ENCODE results near the gene DDTL. TPM values are rescaled to one million over a fixed set of nuclear protein-coding genes. Genes with fewer than 3 reads are reported as not detected.

DDTL gene
- total RNA-seq, 1 donor from 2014 or later, result not detected

DNA sequence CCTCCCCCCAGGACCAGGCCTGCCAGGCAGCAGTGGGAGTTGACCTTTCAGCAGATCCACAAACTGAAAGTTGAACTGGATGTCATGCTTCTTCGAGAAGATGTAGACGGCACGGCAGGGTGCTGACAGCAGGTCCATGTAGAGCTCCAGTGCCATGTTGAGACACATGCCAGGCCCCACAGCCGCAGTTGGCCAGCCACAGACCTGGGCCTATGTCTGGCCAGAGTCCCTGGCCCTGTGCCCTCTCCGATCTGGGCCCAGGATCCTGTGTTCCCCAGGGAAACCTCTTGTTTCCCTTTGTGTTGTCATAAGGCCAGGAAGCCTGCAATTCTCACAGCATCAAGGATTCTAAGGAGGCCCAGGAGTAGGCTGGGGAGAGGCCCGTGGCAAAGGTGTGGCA is 38.5 kb downstream of the DDTL start, which contains the start of gene GSTT4:
TSS of gene GSTT4 (minus strand) at position 253 of the 400 bp plus-strand sequence. CDS start at position 156, 97 bp downstream.
- TF ChIP-seq, protein P1, sequence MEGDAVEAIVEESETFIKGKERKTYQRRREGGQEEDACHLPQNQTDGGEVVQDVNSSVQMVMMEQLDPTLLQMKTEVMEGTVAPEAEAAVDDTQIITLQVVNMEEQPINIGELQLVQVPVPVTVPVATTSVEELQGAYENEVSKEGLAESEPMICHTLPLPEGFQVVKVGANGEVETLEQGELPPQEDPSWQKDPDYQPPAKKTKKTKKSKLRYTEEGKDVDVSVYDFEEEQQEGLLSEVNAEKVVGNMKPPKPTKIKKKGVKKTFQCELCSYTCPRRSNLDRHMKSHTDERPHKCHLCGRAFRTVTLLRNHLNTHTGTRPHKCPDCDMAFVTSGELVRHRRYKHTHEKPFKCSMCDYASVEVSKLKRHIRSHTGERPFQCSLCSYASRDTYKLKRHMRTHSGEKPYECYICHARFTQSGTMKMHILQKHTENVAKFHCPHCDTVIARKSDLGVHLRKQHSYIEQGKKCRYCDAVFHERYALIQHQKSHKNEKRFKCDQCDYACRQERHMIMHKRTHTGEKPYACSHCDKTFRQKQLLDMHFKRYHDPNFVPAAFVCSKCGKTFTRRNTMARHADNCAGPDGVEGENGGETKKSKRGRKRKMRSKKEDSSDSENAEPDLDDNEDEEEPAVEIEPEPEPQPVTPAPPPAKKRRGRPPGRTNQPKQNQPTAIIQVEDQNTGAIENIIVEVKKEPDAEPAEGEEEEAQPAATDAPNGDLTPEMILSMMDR (IDR thresholded peaks at IDR 0.05; ENCODE audit: unreplicated experiment), result no peak
- Mint-ChIP-seq H3K4me1 (ENCODE audit: low read depth) (peaks cover 15% of the 10 kb centered on the region), H3K27ac (peak within 1 kb of the TSS; percentile 65), H3K4me3 (ENCODE audit: low read depth) (no peak within 1 kb of the TSS), H3K9me3 (ENCODE audit: low read depth) (peaks cover 4% of the 10 kb centered on the region), H3K27me3 (peaks cover 3% of the 10 kb centered on the region), H3K36me3 (ENCODE audit: insufficient read depth) (no peaks in the 10 kb centered on the region)
- no peak for DNase-seq (ENCODE audit: low spot score, unreplicated experiment)

DNA sequence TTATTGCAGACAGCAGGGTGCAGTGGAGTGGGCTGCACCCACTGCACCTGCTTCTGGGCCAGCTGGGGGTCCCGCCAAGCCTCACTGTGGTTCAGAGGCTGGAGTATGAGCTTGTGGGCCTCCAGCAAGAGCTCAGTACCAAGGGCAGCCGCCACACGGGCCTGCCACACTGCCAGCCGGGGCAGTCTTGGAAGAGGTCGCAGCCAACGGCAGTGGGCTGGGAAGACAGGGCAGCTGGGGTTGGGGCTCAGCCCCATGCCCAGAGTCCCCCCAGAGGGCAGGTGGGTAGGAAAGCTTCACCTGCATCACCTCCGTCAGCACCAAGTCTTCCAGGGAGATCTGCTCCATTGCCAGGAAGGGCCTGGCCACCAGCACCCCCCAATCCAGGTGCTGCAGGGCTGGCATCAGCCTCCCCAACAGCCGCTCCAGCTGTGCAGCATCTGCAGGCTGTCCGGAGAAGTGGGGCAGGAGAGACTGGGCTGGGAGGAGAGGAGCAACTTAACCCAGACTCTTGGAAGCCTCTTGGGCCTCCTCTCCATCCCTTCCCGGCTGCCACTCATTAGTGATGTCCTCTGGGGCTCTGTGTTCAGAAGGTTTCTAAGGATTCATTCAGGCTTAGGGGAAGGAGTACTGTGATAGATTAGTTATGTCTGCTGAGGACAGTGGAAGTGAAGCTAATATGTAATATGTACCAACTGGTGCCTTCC is 39.7 kb downstream of the DDTL start:
- Mint-ChIP-seq H3K36me3 (ENCODE audit: insufficient read depth) (no peaks in the 10 kb centered on the region), H3K9me3 (ENCODE audit: low read depth) (peaks cover 4% of the 10 kb centered on the region), H3K27ac (no peak overlapping the region), H3K4me1 (ENCODE audit: low read depth) (peaks cover 18% of the 10 kb centered on the region), H3K27me3 (peaks cover 3% of the 10 kb centered on the region), H3K4me3 (ENCODE audit: low read depth) (no peak overlapping the region)
- DNase-seq (ENCODE audit: low spot score, unreplicated experiment), result no peak
- TF ChIP-seq, protein P1 (IDR thresholded peaks at IDR 0.05; ENCODE audit: unreplicated experiment), result no peak

DNA sequence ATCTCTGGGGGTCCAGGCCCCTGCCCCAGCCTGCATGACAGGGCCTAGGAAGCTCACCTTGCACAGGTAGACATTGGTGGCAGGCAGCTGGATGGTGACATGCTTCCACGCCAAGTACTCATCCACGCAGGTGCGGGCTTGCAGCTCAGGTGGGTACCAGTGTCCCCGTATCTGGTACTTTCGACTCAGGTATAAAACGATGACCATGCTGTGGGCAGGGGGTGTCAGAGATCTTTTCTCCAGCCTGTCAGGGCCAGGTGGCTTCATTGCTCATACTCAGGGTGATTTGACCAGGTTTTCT is 40.2 kb downstream of the DDTL start:
- Mint-ChIP-seq H3K4me1 (ENCODE audit: low read depth) (peaks cover 18% of the 10 kb centered on the region), H3K4me3 (ENCODE audit: low read depth) (no peak overlapping the region), H3K36me3 (ENCODE audit: insufficient read depth) (no peaks in the 10 kb centered on the region), H3K9me3 (ENCODE audit: low read depth) (peaks cover 4% of the 10 kb centered on the region), H3K27ac (no peak overlapping the region), H3K27me3 (peaks cover 3% of the 10 kb centered on the region)
- no peak for DNase-seq (ENCODE audit: low spot score, unreplicated experiment)
- TF ChIP-seq, protein P1 (IDR thresholded peaks at IDR 0.05; ENCODE audit: unreplicated experiment), result no peak

DNA sequence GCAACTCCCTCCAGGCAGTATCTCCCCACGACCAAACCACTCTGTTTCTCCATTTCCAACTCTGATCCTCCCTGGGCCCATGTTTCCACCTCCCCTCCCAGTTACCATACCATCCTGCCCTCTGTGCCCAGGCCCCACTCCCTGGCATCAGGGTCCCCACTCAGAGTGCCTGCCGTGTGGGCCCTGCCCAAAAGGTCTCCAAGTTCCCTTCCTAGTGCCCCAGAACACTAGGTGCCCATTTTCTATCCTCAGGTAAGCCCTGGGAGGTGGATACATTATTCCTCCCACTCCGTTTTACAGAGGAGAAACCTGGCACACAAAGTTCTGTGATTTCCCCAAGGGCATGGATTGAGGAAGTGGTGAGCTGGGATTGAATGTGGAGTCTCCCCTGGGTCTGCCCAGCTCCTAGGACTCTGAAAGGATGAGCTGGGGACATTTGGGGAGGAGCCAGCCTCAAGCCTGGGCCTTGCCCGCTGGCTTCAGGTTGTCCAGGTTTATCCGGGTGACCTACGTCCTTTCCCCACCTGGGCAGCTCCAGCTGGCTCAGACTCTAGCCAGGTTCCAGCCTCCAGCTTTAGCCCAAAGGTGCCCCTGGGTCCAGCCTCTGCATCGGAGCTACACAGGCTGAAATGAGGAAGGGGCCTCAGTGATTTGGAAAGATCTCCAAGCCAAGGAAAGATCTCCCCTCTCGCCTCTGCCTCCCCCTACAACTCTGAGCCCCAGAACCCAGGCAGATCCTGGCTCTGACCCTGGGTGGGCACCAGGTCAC is 40.7 kb downstream of the DDTL start:
- no peak overlapping the region for H3K27ac Mint-ChIP-seq
- H3K36me3 Mint-ChIP-seq (ENCODE audit: insufficient read depth), result no peaks in the 10 kb centered on the region
- no peak for DNase-seq (ENCODE audit: low spot score, unreplicated experiment)
- peaks cover 4% of the 10 kb centered on the region for H3K9me3 Mint-ChIP-seq (ENCODE audit: low read depth)
- TF ChIP-seq, protein P1 (IDR thresholded peaks at IDR 0.05; ENCODE audit: unreplicated experiment), result no peak
- H3K27me3 Mint-ChIP-seq, result peaks cover 3% of the 10 kb centered on the region
- no peak overlapping the region for H3K4me3 Mint-ChIP-seq (ENCODE audit: low read depth)
- H3K4me1 Mint-ChIP-seq (ENCODE audit: low read depth), result peaks cover 17% of the 10 kb centered on the region

DNA sequence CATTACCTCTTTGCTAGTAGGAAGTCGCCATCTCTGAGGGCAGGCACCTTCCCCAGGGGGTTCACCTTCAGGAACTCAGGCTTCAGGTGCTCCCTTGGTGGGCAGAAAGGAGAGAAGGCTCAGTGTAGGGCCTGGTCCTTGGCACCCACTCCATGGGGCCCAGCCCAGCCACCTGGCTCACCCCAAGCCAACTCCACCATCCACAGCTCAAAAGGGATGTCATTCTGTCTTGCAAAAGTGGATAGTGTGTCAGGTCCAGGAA is 41.3 kb downstream of the DDTL start:
- H3K27ac Mint-ChIP-seq, result no peak overlapping the region
- TF ChIP-seq, protein P1 (IDR thresholded peaks at IDR 0.05; ENCODE audit: unreplicated experiment), result no peak
- no peaks in the 10 kb centered on the region for H3K36me3 Mint-ChIP-seq (ENCODE audit: insufficient read depth)
- no peak overlapping the region for H3K4me3 Mint-ChIP-seq (ENCODE audit: low read depth)
- DNase-seq (ENCODE audit: low spot score, unreplicated experiment), result no peak
- H3K4me1 Mint-ChIP-seq (ENCODE audit: low read depth), result peaks cover 19% of the 10 kb centered on the region
- H3K9me3 Mint-ChIP-seq (ENCODE audit: low read depth), result peaks cover 4% of the 10 kb centered on the region
- peaks cover 3% of the 10 kb centered on the region for H3K27me3 Mint-ChIP-seq

Data from progenitor cell of endocrine pancreas (in vitro differentiated cells).